ENCODE measurements around the gene SCARB2. TPM values are rescaled to one million over a fixed set of nuclear protein-coding genes. Genes with fewer than 3 reads are reported as not detected.

Gene SCARB2
- total RNA-seq, 1 donor from 2014 or later, result 91.4 TPM

- ATAC-seq, result no peak
- intact Hi-C loops (cut with micrococcal nuclease), result no loop called here
- DNase-seq, result no peak
These were observed 19.5 kb upstream of the SCARB2 start for GRCh38 chr4:76233083-76233482.

- DNase-seq (no peak), ATAC-seq (no peak)
- intact Hi-C loops (cut with micrococcal nuclease), result no loop called here
These were observed 19.1 kb upstream of the SCARB2 start for GRCh38 chr4:76232681-76233080.

- intact Hi-C loops (cut with micrococcal nuclease), result no loop called here
- no peak for ATAC-seq
- DNase-seq, result no peak
These were observed 12.8 kb upstream of the SCARB2 start for GRCh38 chr4:76226418-76226817.

GRCh38 chr4:76224171-76224570 lies 10.5 kb upstream of the SCARB2 start:
- ATAC-seq, result no peak
- intact Hi-C loops (cut with micrococcal nuclease), result no loop called here

GRCh38 chr4:76219299-76220055 lies 5.9 kb upstream of the SCARB2 start:
- intact Hi-C loops (cut with micrococcal nuclease), result no loop called here
- ATAC-seq (peak; percentile 76), DNase-seq (no peak)

More at GRCh38 chr4:76224171-76224570, 10.5 kb upstream of the SCARB2 start:
- DNase-seq, result no peak

- ATAC-seq, result no peak
- no peak for DNase-seq
- intact Hi-C loops (cut with micrococcal nuclease), result no loop called here
These were observed 3.6 kb upstream of the SCARB2 start for GRCh38 chr4:76216975-76217814.

- DNase-seq (no peak), ATAC-seq (no peak)
- intact Hi-C loops (cut with micrococcal nuclease), result no loop called here
These were observed 2.9 kb upstream of the SCARB2 start for GRCh38 chr4:76216524-76216923.

GRCh38 chr4:76215077-76215476 lies 1.5 kb upstream of the SCARB2 start:
- DNase-seq (no peak), ATAC-seq (no peak)
- intact Hi-C loops (cut with micrococcal nuclease), result no loop called here

GRCh38 chr4:76214177-76214675 lies 602 bp upstream of the SCARB2 start:
- intact Hi-C loops (cut with micrococcal nuclease), result no loop called here
- DNase-seq (no peak), ATAC-seq (no peak)

GRCh38 chr4:76212851-76213414 lies 691 bp downstream of the SCARB2 start:
- DNase-seq (no peak), ATAC-seq (no peak)
- intact Hi-C loops (cut with micrococcal nuclease), result no loop called here

- DNase-seq (no peak), ATAC-seq (no peak)
- intact Hi-C loops (cut with micrococcal nuclease), result no loop called here
These were observed 1.6 kb downstream of the SCARB2 start for GRCh38 chr4:76211769-76212708.

- DNase-seq, result no peak
- no peak for ATAC-seq
- intact Hi-C loops (cut with micrococcal nuclease), result no loop called here
These were observed 3.2 kb downstream of the SCARB2 start for GRCh38 chr4:76210452-76210851.

- DNase-seq (no peak), ATAC-seq (no peak)
- intact Hi-C loops (cut with micrococcal nuclease), result no loop called here
These were observed 3.7 kb downstream of the SCARB2 start for GRCh38 chr4:76209881-76210280.

GRCh38 chr4:76208005-76208765 lies 5.4 kb downstream of the SCARB2 start:
- ATAC-seq, result peak; percentile 89
- intact Hi-C loops (cut with micrococcal nuclease), result no loop called here
- peak; percentile 83 for DNase-seq

- DNase-seq, result no peak
- intact Hi-C loops (cut with micrococcal nuclease), result no loop called here
- no peak for ATAC-seq
These were observed 6.1 kb downstream of the SCARB2 start for GRCh38 chr4:76207549-76207948.

GRCh38 chr4:76206222-76206942 lies 7.2 kb downstream of the SCARB2 start:
- DNase-seq (no peak), ATAC-seq (peak; percentile 11)
- intact Hi-C loops (cut with micrococcal nuclease), result no loop called here

- DNase-seq (no peak), ATAC-seq (no peak)
- intact Hi-C loops (cut with micrococcal nuclease), result no loop called here
These were observed 8.1 kb downstream of the SCARB2 start for GRCh38 chr4:76205476-76205875.

- no peak for DNase-seq
- intact Hi-C loops (cut with micrococcal nuclease), result no loop called here
These were observed 8.7 kb downstream of the SCARB2 start for GRCh38 chr4:76204936-76205335.

More at GRCh38 chr4:76204936-76205335, 8.7 kb downstream of the SCARB2 start:
- no peak for ATAC-seq
